IMR-90 (cell line): ENCODE results near the gene TOP2A. TPM values are rescaled to one million over a fixed set of nuclear protein-coding genes. Genes with fewer than 3 reads are reported as not detected.

Source experiments
- ATAC-seq: fragments of 200-7000 bp; cut with Tn5 transposase; 2 replicates; pipeline ENCODE4 v1.9.1; 2020; ENCODE audit warnings: low read depth, mild to moderate bottlenecking, moderate library complexity
- BruUV-seq: library from RNA; stranded (reverse); fragments of 400-500 nt; replicated peaks from 2 replicates; lab custom pipeline; 2021; lab: Mats Ljungman, UMichigan
- CTCF ChIA-PET: fragments of 300-600 bp; formaldehyde crosslinking; extraction: SDS; loops from one replicate; lab custom pipeline; 2021; ENCODE audit warnings: antibody characterized with exemption; lab: Yijun Ruan, JAX
- POLR2A ChIA-PET: fragments of 300-600 bp; sonication (Branson Sonifier 250); formaldehyde crosslinking; loops from one replicate; lab custom pipeline; 2022; ENCODE audit warnings: antibody characterized with exemption; ENCODE audit not compliant: unreplicated experiment; lab: Charles Lee
- DNase-seq: peaks from one replicate; pipeline ENCODE4 v3.0.0; 2013
- H2AFZ ChIP-seq: replicated peaks from 2 replicates; pipeline ENCODE3; 2013; ENCODE audit warnings: low read length, mild to moderate bottlenecking; ENCODE audit not compliant: poor library complexity
- H2AK5ac ChIP-seq: 2 replicates; pipeline ENCODE4 v1.6.1; 2013; ENCODE audit warnings: low read depth, low read length, inconsistent platforms
- H2AK9ac ChIP-seq: replicated peaks from 2 replicates; pipeline ENCODE3; 2013; ENCODE audit warnings: mild to moderate bottlenecking, low read depth, low read length, moderate library complexity; ENCODE audit not compliant: poor library complexity
- H2BK120ac ChIP-seq: 2 replicates; pipeline ENCODE4 v1.6.1; 2013; ENCODE audit warnings: low read depth, low read length, inconsistent platforms
- H2BK15ac ChIP-seq: 3 replicates; pipeline ENCODE4 v1.6.1; 2013; ENCODE audit warnings: low read depth, low read length, inconsistent platforms
- H2BK20ac ChIP-seq: 2 replicates; pipeline ENCODE4 v1.6.1; 2013; ENCODE audit warnings: low read depth, mild to moderate bottlenecking, inconsistent platforms, low read length, moderate library complexity
- H2BK5ac ChIP-seq: 2 replicates; pipeline ENCODE4 v1.6.1; 2013; ENCODE audit warnings: mild to moderate bottlenecking, low read depth, low read length, inconsistent platforms; ENCODE audit not compliant: poor library complexity, severe bottlenecking
- H3K14ac ChIP-seq: replicated peaks from 2 replicates; pipeline ENCODE4 v1.6.1; 2013; ENCODE audit warnings: low read depth, low read length, inconsistent platforms
- H3K18ac ChIP-seq: 2 replicates; pipeline ENCODE4 v1.6.1; 2013; ENCODE audit warnings: low read depth, low read length, control low read depth
- H3K23ac ChIP-seq: 2 replicates; pipeline ENCODE4 v1.6.1; 2013; ENCODE audit warnings: low read depth, low read length, inconsistent platforms
- H3K27ac ChIP-seq: 2 replicates; pipeline ENCODE4 v1.5.1; 2013; ENCODE audit warnings: mild to moderate bottlenecking, control low read depth, low read length; ENCODE audit not compliant: insufficient read depth
- H3K27me3 ChIP-seq: 2 replicates; pipeline ENCODE4 v1.6.1; 2013; ENCODE audit warnings: low read length; ENCODE audit not compliant: control insufficient read depth, insufficient read depth
- H3K36me3 ChIP-seq: 2 replicates; pipeline ENCODE4 v1.6.1; 2013; ENCODE audit warnings: low read length, mixed read lengths; ENCODE audit not compliant: control insufficient read depth, insufficient read depth
- H3K4ac ChIP-seq: 2 replicates; pipeline ENCODE4 v1.6.1; 2013; ENCODE audit warnings: low read depth, low read length, inconsistent platforms
- H3K4me1 ChIP-seq: 2 replicates; pipeline ENCODE4 v1.6.1; 2013; ENCODE audit warnings: low read length, mixed read lengths; ENCODE audit not compliant: control insufficient read depth, insufficient read depth
- H3K4me2 ChIP-seq: 2 replicates; pipeline ENCODE4 v1.6.1; 2013; ENCODE audit warnings: low read depth, mild to moderate bottlenecking, control low read depth, low read length, moderate library complexity
- H3K4me3 ChIP-seq: 2 replicates; pipeline ENCODE4 v1.5.1; 2013; ENCODE audit warnings: low read depth, mild to moderate bottlenecking, control low read depth, low read length, moderate library complexity; ENCODE audit not compliant: insufficient read depth
- H3K56ac ChIP-seq: 2 replicates; pipeline ENCODE4 v1.6.1; 2013; ENCODE audit warnings: low read length, inconsistent platforms; ENCODE audit not compliant: insufficient read depth; ENCODE audit errors: extremely low read depth
- H3K79me1 ChIP-seq, 2 experiments: 2 replicates each; pipeline ENCODE4 v1.6.1; 2013; ENCODE audit warnings: low read length in 2 of 2, inconsistent platforms in 1 of 2, low read depth in 1 of 2
- H3K9ac ChIP-seq: 2 replicates; pipeline ENCODE4 v1.6.1; 2013; ENCODE audit warnings: low read depth, low read length, control low read depth
- H3K9me1 ChIP-seq: 2 replicates; pipeline ENCODE4 v1.6.1; 2013; ENCODE audit warnings: low read length, inconsistent platforms; ENCODE audit not compliant: insufficient read depth
- H3K9me3 ChIP-seq: 2 replicates; pipeline ENCODE4 v1.6.1; 2013; ENCODE audit warnings: low read length; ENCODE audit not compliant: control insufficient read depth, insufficient read depth
- H4K20me1 ChIP-seq: 2 replicates; pipeline ENCODE4 v1.6.1; 2013; ENCODE audit warnings: low read length, inconsistent platforms; ENCODE audit not compliant: insufficient read depth
- H4K5ac ChIP-seq: 2 replicates; pipeline ENCODE4 v1.6.1; 2013; ENCODE audit warnings: mild to moderate bottlenecking, low read depth, low read length, control low read depth
- H4K8ac ChIP-seq, 2 experiments: 2 replicates each; pipeline ENCODE4 v1.6.1; 2013; ENCODE audit warnings: low read depth in 2 of 2, low read length in 2 of 2, control low read depth in 1 of 2, inconsistent platforms in 1 of 2
- H4K91ac ChIP-seq: 2 replicates; pipeline ENCODE4 v1.6.1; 2013; ENCODE audit warnings: low read depth, low read length, inconsistent platforms; ENCODE audit not compliant: insufficient read depth
- MAFK ChIP-seq: IDR thresholded peaks from 2 replicates; pipeline ENCODE4 v1.6.1; 2012; ENCODE audit warnings: low read depth, low read length, improper control_type of control experiment
- POLR2A ChIP-seq: IDR thresholded peaks from 2 replicates; pipeline ENCODE4 v1.6.1; 2012; ENCODE audit warnings: mild to moderate bottlenecking, low read depth, low read length
- WGBS, 2 experiments: methylation state at CpG; one replicate each; pipeline versions ENCODE4 v1.1.5 to v1.1.7; 2013; ENCODE audit warnings: missing lambda C conversion rate in 2 of 2; ENCODE audit not compliant: insufficient read length in 1 of 2; ENCODE audit errors: extremely low coverage in 2 of 2; 5-methylcytosine and 5-hydroxymethylcytosine counted together
- dilution Hi-C: fragments of 300-500 bp; cut with HindIII; formaldehyde crosslinking; loops from one replicate; pipeline ENCODE4 v1.14.3; 2018; ENCODE audit warnings: low sequenced_read_pairs; ENCODE audit not compliant: unreplicated experiment
- in situ Hi-C: fragments of 300-500 bp; cut with MboI; formaldehyde crosslinking; loops from 3 replicates; pipeline ENCODE4 v1.14.3; 2019; ENCODE audit warnings: low sequenced_read_pairs, inconsistent platforms, mixed read lengths
- intact Hi-C: fragments of 100-400 bp; cut with micrococcal nuclease; formaldehyde crosslinking; loops from 2 replicates; pipeline ENCODE4 v1.10.0; 2022
- polyA plus RNA-seq, 3 experiments: library from polyadenylated mRNA; depleted of rRNA; stranded (reverse); fragments of >200 nt; gene quantifications; 2 replicates each; pipeline ENCODE4 v1.2.3, GENCODE V29; 2012; ENCODE audit warnings: low replicate concordance in 1 of 3
- total RNA-seq: library from RNA; depleted of rRNA; stranded (reverse); fragments of >200 nt; gene quantifications from 2 replicates; pipeline ENCODE4 v1.2.3, GENCODE V29; 2012

TOP2A gene
- total and polyA plus RNA-seq, 2 of the 4 experiments (the other 2 are of a cell fraction), result 43.4 to 68.5 TPM

DNA sequence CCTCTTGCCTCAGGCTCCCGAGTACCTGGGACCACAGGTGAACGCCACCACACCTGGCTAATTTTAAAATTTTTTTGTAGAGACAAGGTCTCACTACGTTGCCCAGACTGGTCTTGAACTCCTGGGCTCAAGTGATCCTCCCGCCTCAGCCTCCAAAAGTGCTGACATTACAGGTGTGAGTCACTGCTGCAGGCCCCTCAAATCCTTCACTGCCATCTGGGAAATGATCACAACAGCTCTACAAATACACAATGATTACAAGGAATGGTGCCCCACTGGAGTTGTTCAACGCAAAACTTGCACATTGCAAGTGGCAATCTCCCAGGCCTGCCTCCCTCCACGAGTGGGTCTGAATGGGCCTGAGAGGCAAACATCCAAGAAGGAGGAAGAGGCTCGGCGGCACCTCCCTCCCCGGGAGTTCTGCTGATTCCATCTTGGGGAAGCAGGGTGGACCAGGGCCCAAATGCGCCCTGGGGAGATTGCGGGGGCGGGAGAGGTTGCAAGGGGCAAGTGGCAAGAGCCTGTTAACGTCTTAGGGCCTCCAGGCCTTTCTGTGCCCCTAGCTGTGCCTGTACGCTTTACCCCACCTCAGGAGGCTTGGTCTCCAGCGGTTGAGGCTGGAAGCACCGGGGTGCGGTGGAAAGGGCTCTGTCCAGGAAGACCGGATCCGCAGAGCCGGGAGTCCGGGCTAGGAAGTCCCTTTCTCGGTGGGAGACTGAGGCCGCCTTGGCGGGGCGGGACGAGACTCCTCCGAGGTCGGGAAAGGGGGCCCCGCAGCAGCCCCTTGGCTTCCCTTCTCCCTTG lies 24.9 kb upstream of the TOP2A start:
- H3K9ac ChIP-seq, result peak overlapping the region; percentile 81
- H2BK120ac ChIP-seq, result peak overlapping the region; percentile 76
- peak overlapping the region; percentile 25 for H4K5ac ChIP-seq
- H3K27ac ChIP-seq, result peak overlapping the region; percentile 67
- H3K4ac ChIP-seq, result peak overlapping the region; percentile 81
- no peak for TF ChIP-seq POLR2A
- peak; percentile 53 for TF ChIP-seq MAFK
- peak overlapping the region; percentile 85 for H4K91ac ChIP-seq
- DNase-seq (peak; percentile 47), ATAC-seq (peak; percentile 18)
- H3K14ac ChIP-seq, result peak overlapping the region; percentile 67
- peak overlapping the region; percentile 39; the same call in 1 of the 2 replicates for H3K56ac ChIP-seq
- H2BK15ac ChIP-seq, result peak overlapping the region; percentile 25; the same call in 2 of the 3 replicates
- dilution Hi-C loops, result no loop called here
- H4K20me1 ChIP-seq, result peaks cover 38% of the 10 kb centered on the region
- 41% methylated on average over 13 of the region's 29 CpGs; no CpG with 5 or more reads in 1 of the 2 experiments for WGBS, 2 experiments
- intact Hi-C loops, result loop anchor here (1.0 kb wide), 1 partner anchor 91 kb away; no protein-coding TSS in a partner anchor
- H3K79me1 ChIP-seq, result peaks cover 6 to 41% of the 10 kb centered on the region in 2 experiments; a peak in 2 of 4 replicates
- H3K9me1 ChIP-seq, result peaks cover 9% of the 10 kb centered on the region
- POLR2A ChIA-PET, result interaction anchor here (0.6 to 1.0 kb wide), 4 partner anchors 25 to 160 kb away, joined by 3 to 4 read pairs (median 4); partner anchors contain the start of gene TOP2A
- peak overlapping the region; percentile 65 for H3K18ac ChIP-seq
- H3K4me1 ChIP-seq, result peaks cover 14% of the 10 kb centered on the region
- H3K23ac ChIP-seq, result peak overlapping the region; percentile 79
- peak overlapping the region; percentile 90 for H2AFZ ChIP-seq
- no peaks in the 10 kb centered on the region for H3K27me3 ChIP-seq
- H3K4me3 ChIP-seq, result peak overlapping the region; percentile 98
- peaks cover 22% of the 10 kb centered on the region for H3K36me3 ChIP-seq
- H3K9me3 ChIP-seq, result no peaks in the 10 kb centered on the region
- peak overlapping the region; percentile 46 to 79 for H4K8ac ChIP-seq
- CTCF ChIA-PET, result interaction anchor here (0.9 to 2.4 kb wide), 3 partner anchors 34 to 118 kb away, joined by 3 to 11 read pairs (median 7); no protein-coding TSS in a partner anchor
- peak overlapping the region; percentile 92 for H2AK9ac ChIP-seq
- in situ Hi-C loops, result loop anchor here (5.0 kb wide), 1 partner anchor 90 kb away; no protein-coding TSS in a partner anchor
- BruUV-seq, result no TSS peak
- H2BK20ac ChIP-seq, result peak overlapping the region; percentile 14; the same call in 1 of the 2 replicates
- peak overlapping the region; percentile 80 for H2AK5ac ChIP-seq
- peak overlapping the region; percentile 76 for H2BK5ac ChIP-seq
- peak overlapping the region; percentile 68 for H3K4me2 ChIP-seq
